GM21526 (cell line): ENCODE measurements around the gene ZNF787.
"Not testable (repeated sequence)": the region's sequence is repeated elsewhere in the genome, so short reads cannot be mapped to it uniquely, and the experiment has no call there.

Experiments used
- ATAC-seq: cut with Tn5 transposase; IDR thresholded peaks from one replicate; pipeline ENCODE4 v1.9.1; 2021; ENCODE audit warnings: moderate library complexity; ENCODE audit not compliant: unreplicated experiment, low FRiP score

The ZNF787 gene

DNA sequence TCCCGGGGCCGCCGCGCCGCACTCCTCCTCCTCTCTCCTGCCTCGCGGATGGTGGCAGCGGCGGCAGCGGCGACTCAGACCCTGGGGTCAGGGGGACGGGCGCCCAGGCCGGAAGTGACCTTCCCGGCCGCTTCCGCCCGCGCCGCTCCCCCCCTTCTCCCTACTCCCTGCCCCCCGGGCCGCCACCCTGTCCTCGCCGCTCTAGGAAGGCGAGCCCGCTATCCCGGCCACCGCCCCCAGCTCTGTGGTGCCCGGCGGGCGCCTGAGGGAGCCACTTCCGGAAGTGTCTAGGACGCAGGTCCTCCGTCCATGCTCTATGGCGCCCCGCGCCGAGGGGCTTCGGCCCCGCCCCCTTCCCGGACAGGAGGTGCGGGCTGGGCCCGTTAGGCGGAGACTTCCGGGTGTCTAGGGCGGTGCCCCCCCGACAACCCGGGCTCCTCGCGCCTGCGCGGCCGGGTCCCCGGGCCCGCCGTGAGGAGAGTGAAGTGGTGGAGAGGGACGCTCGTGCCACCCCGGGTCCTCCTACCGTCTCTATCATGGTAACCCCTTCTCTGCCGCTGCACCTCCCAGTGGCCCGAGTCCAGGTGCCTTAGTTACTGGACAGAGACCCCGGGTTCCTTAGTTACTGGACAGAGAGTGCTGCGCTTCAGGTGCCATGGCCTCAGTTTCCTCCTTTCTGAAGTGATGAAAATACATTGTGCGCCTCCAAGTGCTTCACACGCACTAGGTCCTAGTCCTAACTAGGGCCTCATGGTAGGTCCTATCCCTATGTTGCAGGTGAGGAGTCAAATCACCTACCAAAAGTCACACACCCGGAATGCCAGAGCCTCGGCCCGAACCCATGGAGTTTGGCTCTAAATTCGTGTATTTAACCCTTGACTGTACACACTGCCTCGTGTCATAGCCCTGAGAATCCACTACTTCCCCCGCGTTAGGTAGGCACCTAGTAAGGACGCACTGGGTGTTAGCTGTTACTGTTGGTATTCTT lies at the start of gene ZNF787:
Gene ZNF787 (minus strand): TSS at position 116 of the 988 bp plus-strand sequence. CDS start 18,078 bp downstream, outside the sequence.
- ATAC-seq = peak; percentile 78

DNA sequence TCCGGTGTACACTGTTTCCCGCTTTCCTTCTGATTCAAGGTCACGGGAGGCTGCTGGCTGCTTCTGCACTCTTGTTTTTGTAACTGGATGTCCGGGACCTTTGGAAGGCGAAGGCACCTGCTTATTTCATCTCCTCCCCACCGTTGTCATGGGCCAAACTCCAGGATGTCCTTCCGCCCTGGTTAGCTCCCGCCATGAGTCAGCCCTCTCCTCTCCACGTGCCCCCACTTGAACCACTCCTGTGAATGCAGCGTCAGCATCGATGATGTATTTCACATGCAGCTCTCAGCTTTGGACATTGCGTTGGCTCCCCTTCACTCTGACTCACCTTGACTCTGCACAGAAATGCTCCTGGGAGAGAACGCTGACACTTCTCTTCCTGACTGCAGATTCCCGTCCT lies 49.2 kb upstream of the ZNF787 start:
- ATAC-seq = no peak

DNA sequence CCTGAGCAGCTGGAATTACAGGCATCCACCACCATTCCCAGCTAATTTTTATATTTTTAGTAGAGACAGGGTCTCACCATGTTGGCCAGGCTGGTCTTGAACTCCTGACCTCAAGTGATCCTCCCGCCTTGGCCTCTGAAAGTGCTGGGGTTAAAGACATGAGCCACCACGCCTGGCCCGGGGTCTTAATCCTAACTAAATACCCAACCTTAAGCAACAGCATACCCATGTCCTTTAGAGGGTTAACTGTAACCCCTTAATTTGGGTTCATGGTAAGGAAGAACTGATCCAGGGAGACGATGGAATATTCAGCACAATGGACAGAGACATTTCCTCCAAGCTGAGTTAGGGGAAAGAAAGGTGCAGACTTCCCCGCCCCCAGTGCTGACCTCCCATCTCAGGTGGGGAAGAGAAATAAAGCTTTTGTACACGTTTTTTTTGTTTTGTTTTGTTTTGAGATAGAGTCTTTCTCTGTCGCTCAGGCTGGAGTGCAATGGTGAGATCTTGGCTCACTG lies 46.0 kb upstream of the ZNF787 start:
- ATAC-seq = no peak

DNA sequence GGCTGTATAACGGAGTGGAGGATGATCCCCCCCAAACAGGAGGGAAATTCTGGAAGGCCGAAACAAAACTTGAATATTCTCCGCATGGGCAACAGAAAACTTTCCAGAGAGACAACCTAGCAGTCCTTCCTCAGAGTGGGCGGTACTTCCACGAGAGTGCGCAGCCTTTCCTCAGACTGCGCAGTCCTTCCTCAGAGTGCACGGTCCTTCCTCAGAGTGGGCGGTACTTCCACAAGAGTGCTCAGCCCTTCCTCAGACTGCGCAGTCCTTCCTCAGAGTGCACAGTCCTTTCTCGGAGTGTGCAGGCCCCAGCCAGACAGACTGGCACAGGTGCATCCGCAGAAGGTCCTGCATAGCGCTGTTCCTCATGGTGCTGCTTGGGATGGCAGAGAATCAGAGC lies 42.0 kb upstream of the ZNF787 start:
- ATAC-seq = no peak

GRCh38 chr19:56162258-56162657 lies 41.2 kb upstream of the ZNF787 start:
- no peak for ATAC-seq

GRCh38 chr19:56161534-56161933 lies 40.4 kb upstream of the ZNF787 start:
- no peak for ATAC-seq

- ATAC-seq = no peak
These were observed 38.7 kb upstream of the ZNF787 start for GRCh38 chr19:56159622-56160271.

DNA sequence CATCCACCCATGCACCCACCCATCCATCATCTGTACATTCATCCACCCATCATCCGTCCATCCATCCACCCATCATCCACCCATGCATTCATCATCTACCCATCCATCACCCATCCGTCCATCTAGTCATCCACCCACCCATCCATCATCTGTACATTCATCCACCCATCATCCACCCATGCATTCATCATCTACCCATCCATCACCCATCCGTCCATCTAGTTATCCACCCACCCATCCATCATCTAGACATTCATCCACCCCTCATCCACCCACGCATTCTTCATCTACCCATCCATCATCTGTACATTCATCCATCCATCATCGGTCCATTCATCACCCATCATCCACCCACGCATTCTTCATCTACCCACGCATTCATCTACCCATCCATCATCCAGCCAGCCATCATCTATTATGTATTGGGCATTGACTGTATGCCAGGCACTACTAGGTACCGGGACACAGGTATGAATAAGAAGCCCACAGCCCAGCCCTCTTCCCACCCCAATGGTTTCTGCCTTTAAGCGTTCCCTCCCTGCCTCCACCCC lies 38.0 kb upstream of the ZNF787 start:
- no peak for ATAC-seq

DNA sequence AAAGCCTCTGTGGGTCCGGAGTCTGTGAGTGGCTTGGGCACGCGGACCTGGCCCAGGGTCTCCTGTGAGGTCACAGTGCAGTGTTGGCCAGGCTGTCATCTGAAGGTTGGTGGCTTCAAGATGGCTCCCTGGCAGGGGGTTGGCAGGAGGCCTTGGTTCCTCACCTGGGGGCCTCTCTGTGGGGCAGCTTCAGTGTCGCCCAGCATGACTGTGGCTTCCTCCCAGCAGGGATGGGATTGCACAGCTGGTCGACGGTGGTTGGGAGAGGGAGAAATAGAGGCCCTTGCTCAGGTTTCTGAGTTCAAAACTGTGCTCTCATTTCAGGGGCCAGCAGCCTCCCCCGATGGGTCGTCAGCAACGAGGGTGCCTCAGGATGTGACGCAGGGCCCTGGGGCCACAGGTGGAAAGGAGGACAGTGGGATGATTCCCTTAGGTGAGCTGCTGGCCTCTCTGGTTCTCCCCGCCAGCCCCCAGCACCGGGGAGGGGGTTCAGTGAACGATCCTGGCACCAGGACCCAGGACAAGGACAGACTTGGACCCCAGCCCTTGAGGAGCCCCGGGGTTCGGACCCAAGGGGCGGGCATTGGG lies 37.2 kb upstream of the ZNF787 start:
- no peak for ATAC-seq

- no peak for ATAC-seq
These were observed 35.7 kb upstream of the ZNF787 start for GRCh38 chr19:56156768-56157167.

GRCh38 chr19:56155124-56155687 lies 34.1 kb upstream of the ZNF787 start:
- no peak for ATAC-seq

DNA sequence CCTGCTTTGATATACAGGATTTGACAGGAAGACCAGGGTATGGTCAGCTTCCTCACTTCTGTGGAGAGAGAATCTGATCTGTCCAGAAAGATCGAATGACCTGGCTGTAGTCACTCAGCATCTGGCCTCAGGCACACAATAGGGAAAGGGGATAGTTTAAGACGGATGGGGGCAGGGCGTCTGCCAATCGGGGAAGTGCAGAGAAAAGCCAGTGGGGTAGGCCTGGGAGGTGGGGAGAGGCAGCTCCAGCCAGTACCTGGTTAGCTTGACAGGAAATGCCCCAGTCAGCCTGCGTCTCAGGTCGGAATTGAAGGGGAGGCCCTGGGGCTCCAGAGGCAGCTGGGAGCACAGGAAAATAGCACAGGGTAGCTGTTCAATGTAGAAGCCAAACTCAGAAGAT lies 32.4 kb upstream of the ZNF787 start:
- ATAC-seq = no peak

- ATAC-seq = no peak
These were observed 31.5 kb upstream of the ZNF787 start for GRCh38 chr19:56152644-56153043.

DNA sequence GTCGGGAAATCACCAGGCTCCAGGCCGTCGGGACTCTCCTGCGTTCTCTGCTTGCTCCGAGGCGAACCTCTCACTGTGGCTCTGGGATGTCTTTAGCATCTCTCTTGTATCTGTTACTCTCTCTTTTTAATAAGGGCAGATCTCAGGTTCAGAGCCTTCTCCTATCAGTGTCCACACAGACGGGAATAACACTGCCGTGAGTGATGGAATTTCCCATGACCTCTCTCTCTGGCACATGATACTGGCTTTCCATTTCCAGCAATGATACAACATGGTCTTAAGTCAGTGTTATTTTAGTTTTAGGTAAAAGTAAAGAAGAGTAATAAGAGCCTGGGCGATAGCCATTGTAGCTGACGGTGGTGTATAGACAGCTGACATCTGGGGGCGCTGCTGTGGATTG lies 29.3 kb upstream of the ZNF787 start:
- no peak for ATAC-seq

DNA sequence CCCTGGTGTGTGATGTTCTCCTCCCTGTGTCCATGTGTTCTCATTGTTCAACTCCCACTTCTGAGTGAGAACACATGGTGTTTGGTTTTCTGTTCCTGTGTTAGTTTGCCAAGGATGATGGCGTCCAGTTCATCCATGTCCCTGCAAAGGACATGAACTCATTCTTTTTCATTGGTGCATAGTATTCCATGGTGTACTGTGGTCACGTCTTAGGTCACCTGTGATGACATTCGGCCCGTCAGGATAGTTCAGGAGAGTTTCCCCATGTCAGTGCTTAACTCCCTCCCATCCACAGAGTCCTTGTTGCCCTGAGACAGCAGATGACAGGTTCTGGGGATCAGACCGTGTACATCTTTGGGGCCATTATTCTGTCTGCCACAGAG lies 28.6 kb upstream of the ZNF787 start:
- ATAC-seq = no peak

GRCh38 chr19:56148955-56149655 lies 28.0 kb upstream of the ZNF787 start:
- ATAC-seq = not testable (repeated sequence)

DNA sequence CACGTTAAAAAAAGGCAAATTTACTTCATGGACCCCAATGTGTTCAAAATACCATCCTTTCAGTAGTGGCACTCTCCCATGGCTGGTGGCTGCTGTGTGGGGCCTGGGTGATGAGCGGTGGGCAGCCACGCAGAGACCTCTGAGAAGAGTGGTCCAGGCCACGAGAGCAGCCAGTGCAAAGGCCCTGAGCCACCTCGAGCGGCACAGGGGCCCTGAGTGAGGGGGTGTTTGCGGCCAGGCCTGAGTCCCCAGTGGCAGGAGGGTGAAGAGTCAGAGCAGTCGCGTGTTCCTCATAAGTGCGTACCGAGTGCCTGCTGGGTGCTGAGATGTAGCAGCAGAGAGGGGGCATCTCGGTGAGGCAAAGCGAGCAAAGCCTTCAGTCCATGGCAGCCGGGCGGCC lies 27.0 kb upstream of the ZNF787 start:
- no peak for ATAC-seq

DNA sequence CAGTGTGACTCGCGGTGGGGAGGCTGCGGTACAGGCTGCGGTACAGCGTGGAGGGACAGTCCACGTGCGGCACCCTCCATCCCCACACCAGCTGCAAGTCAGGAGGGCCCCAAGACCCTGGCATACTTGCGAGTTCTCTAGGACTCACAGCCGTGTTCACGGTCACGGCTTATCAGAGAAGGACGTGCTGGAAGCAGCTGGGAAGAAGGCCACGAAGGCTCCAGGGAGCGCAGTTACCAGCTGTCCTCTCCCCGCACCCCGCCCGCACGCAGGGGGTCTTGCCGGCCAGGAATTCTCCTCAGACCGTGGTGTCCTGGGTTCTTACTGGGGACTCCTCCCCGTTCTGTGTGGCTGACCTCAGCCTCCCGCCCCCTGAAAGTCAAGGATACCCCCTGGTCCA lies 26.2 kb upstream of the ZNF787 start:
- no peak for ATAC-seq

DNA sequence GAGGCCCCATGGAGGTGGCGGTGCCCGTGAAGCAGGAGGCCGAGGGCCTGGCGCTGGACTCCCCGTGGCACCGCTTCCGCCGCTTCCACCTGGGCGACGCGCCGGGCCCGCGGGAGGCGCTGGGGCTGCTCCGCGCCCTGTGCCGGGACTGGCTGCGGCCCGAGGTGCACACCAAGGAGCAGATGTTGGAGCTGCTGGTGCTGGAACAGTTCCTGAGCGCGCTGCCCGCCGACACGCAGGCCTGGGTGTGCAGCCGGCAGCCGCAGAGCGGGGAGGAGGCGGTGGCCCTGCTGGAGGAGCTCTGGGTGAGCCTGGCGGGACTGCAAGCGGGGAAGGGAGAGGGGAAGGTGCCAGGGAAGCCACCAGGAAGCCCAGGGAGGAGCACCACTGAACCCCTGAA lies 25.8 kb upstream of the ZNF787 start:
- ATAC-seq = no peak

- ATAC-seq = no peak
These were observed 24.6 kb upstream of the ZNF787 start for GRCh38 chr19:56145698-56146097.
